Measurements from ENCODE around the gene MT1H. TPM values are rescaled to one million over a fixed set of nuclear protein-coding genes. Genes with fewer than 3 reads are reported as not detected.
A peak's percentile ranks its signal among the peaks of the same experiment; 100 is the strongest.

MT1H gene
- total and polyA plus RNA-seq, 2 of the 13 experiments (the other 11 are each of a cell fraction or from before 2014, with no cell fraction given), result 0.60 TPM; not detected in 1

DNA sequence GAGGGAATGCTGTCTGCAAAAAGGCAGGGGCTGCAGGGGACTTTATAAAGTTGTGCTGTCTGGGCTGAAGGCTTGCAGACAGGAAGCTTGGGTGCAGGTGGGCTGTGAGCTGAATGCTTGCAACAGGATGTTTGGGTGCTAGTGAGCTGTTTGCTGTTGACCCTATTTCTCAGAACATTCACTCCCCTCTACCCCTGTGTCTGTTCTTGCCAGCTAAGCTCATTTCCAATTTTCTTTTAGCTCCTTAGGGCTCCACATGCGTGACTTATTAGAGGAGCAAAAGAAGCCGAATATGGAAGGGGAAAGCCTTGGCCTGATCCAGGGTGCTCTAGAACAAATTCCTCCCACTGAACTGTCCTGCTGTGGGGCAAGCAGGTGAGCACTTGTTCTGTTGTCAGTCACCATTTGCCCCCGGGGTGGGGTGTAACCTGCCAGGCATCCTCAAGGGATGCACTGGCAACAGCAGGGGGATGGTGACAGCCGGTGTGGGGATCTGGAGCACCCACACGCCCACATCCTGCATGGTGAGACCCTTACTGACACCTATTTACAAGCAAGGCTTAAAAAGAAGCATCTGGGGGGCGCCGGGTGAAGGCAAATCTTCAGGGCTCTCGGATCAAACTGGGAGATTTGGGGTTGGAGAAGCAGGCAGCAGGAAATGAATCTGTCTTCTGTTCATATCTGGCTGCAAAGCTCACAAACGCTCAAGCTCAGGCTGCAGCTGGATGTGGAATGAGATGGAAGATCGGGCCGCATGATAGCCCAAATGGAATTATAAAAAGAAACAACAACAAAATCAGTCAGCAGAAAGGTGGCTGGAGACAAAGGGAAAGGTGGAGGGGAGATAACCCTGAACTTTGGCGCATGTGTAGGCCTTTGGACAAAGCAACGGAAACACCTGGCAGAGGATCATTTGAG is 39.2 kb downstream of the MT1H start:
- peak overlapping the region; percentile 57 for H3K4me2 ChIP-seq (ENCODE audit: low read depth, low read length)
- ChIA-PET POLR2A (no interaction called here), CTCF (ENCODE audit: low intra/inter-chr PET ratio, low total read pairs) (no interaction called here)
- WGBS (ENCODE audit: low lambda C conversion rate), result 29% methylated on average over 13 of the region's 13 CpGs
- H2AFZ ChIP-seq (ENCODE audit: low read length), result no peak overlapping the region
- H4K20me1 ChIP-seq (ENCODE audit: insufficient read depth, low read length), result no peaks in the 10 kb centered on the region
- in situ Hi-C loops (cut with HindIII; ENCODE audit: extremely low pct_ligation_motif_present, low pct_unique_long_range_greater_than_20kb), result loop anchor here (10.0 kb wide), 1 partner anchor 194 kb away; no protein-coding TSS in a partner anchor
- H3K27ac ChIP-seq (ENCODE audit: extremely low read length, insufficient read depth, low read length), result no peak overlapping the region
- TF ChIP-seq SALL1 (CRISPR knock-in tag; IDR thresholded peaks at IDR 0.05) (peak; percentile 37; the same call in 1 of the 2 replicates), HNRNPK (IDR thresholded peaks at IDR 0.05; ENCODE audit: low read depth, low read length, poor library complexity, severe bottlenecking) (no peak), SOX5 (CRISPR knock-in tag; IDR thresholded peaks at IDR 0.05; ENCODE audit: borderline replicate concordance) (peak; percentile 18; the same call in 1 of the 2 replicates), SOX13 (IDR thresholded peaks at IDR 0.05) (no peak), SOX13 (CRISPR knock-in tag; conservative IDR thresholded peaks at IDR 0.05 in 1 of 2, IDR thresholded peaks at IDR 0.05 in 1 of 2) (0 out of 4 replicates have a peak, but pooled peaks of 1 of the 2 experiments have one; percentile 17)
- TF ChIP-seq, protein P1, sequence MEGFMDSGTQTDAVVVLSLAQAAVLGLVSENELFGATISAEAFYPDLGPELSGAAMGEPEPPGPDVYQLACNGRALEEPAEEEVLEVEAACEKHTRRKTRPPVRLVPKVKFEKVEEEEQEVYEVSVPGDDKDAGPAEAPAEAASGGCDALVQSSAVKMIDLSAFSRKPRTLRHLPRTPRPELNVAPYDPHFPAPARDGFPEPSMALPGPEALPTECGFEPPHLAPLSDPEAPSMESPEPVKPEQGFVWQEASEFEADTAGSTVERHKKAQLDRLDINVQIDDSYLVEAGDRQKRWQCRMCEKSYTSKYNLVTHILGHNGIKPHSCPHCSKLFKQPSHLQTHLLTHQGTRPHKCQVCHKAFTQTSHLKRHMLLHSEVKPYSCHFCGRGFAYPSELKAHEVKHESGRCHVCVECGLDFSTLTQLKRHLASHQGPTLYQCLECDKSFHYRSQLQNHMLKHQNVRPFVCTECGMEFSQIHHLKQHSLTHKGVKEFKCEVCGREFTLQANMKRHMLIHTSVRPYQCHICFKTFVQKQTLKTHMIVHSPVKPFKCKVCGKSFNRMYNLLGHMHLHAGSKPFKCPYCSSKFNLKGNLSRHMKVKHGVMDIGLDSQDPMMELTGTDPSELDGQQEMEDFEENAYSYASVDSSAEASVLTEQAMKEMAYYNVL (CRISPR knock-in tag; IDR thresholded peaks at IDR 0.05; ENCODE audit: borderline replicate concordance), result 0 out of 2 replicates have a peak, but pooled peaks have one; percentile 26
- H3K79me2 ChIP-seq (ENCODE audit: insufficient read depth, low read length), result no peaks in the 10 kb centered on the region
- H3K27me3 ChIP-seq (ENCODE audit: control insufficient read depth in 1 of 2, insufficient read depth in 2 of 2, low read length in 2 of 2), result peaks cover 5 to 13% of the 10 kb centered on the region in 2 experiments; a peak in 1 of 5 replicates
- no peaks in the 10 kb centered on the region for H3K9me3 ChIP-seq (ENCODE audit: low read length)
- H3K4me1 ChIP-seq (ENCODE audit: insufficient read depth, low read length), result peaks cover 24% of the 10 kb centered on the region
- H3K4me3 ChIP-seq (replicated peaks in 1 of 3; ENCODE audit: insufficient read depth in 1 of 3, low read depth in 2 of 3, low read length in 3 of 3), result 0 out of 6 replicates have a peak overlapping the region, but pooled peaks of 1 of the 3 experiments have one; percentile 11
- ATAC-seq (peak; percentile 59), DNase-seq (ENCODE audit: low spot score) (no peak), FAIRE-seq (no peak)
- intact Hi-C loops (cut with micrococcal nuclease; ENCODE audit: unreplicated experiment), result no loop called here
- no TSS peak for BruUV-seq (replicated peaks)
- no peaks in the 10 kb centered on the region for H3K36me3 ChIP-seq (replicated peaks in 1 of 2; ENCODE audit: control insufficient read depth in 1 of 2, insufficient read depth in 2 of 2, low read length in 2 of 2)
- H3K9ac ChIP-seq (ENCODE audit: insufficient read depth, low read depth, low read length), result no peak overlapping the region

All from HepG2 (cell line).